ENCODE data around the gene RC3H2.
"Not testable (repeated sequence)": the region's sequence is repeated elsewhere in the genome, so short reads cannot be mapped to it uniquely, and the experiment has no call there.

RC3H2 gene

DNA sequence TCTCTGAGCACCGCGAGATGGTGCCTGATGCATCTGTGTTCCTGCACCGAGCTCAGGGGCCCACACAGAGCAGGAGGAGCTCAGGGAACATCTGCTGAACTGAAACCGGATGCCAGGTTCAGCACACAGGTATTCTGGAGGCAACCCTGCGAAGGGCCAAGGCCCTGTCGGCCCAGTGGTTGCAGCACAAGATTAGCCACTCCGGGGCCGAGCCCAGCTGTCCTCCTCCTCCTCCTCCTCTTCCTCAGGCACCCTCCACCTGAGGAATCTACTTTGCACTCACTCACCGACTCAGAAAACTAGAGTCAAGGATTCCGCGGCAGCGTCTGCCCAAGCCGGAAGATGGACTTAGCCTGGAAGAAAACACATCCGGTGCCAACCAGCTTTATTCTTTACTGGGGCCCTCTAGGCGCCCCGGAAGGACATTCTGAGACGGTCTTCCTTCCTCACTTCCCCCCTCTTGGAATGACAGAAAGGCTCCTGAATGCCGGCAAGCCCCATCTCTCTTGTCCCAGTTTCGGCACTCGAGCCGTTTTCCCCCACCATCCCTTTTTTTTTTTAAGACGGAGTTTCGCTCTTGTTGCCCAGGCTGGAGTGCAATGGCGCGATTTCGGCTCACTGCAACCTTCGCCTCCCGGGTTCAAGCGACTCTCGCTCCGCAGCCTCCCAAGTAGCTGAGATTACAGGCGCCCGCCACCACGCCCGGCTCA lies 8.0 kb upstream of the RC3H2 start, which contains the start of gene ZBTB6:
ZBTB6 (minus strand) TSS at position 360 of the 710 bp plus-strand sequence. CDS start 1,251 bp downstream, outside the sequence.
- FAIRE-seq (peak; percentile 93), DNase-seq (ENCODE audit: insufficient read length) (peak; percentile 67)
- peak; percentile 95 for TF ChIP-seq POLR2AphosphoS5 (IDR thresholded peaks at IDR 0.05; ENCODE audit: low read depth, low read length)
- peak; percentile 96 for TF ChIP-seq POLR2A (IDR thresholded peaks at IDR 0.05; ENCODE audit: low read depth, low read length)
- peak; percentile 67 for TF ChIP-seq TAF1 (IDR thresholded peaks at IDR 0.05; ENCODE audit: borderline replicate concordance, low read depth, low read length)

DNA sequence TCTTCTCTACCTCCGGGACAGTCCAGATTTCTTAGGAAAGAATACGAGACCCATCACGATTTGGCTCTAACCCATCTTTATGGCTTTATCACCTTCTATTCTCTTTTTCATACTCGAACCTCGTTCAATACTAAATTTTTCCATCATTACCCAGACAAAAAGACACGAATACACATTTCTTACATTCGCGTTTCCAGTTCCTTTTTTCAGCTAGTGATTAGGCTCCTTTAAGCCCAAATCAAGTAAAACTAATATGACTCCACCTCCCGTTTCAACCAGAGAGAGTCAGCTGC lies 7.5 kb upstream of the RC3H2 start:
- no peak for DNase-seq (ENCODE audit: insufficient read length)
- no peak for FAIRE-seq
- TF ChIP-seq POLR2A (IDR thresholded peaks at IDR 0.05; ENCODE audit: low read depth, low read length), result no peak
- TF ChIP-seq POLR2AphosphoS5 (IDR thresholded peaks at IDR 0.05; ENCODE audit: low read depth, low read length), result no peak
- TF ChIP-seq TAF1 (IDR thresholded peaks at IDR 0.05; ENCODE audit: borderline replicate concordance, low read depth, low read length), result no peak

DNA sequence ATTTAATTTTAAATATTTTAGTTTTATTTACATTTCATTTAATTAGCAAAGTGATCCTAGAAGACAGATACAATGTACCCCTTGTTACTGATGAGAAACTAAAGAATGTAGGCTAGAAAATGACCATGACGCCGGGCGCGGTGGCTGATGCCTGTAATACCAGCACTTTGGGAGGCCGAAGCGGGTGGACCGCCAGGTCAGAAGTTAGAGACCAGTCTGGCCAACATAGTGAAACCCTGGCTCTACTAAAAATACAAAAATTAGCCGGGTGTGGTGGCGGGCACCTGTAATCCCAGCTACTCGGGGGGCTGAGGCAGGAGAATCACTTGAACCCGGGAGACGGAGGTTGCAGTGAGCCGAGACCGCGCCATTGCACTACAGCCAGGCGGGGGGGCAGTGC lies 963 bp upstream of the RC3H2 start:
- not testable (repeated sequence) for FAIRE-seq; DNase-seq (ENCODE audit: insufficient read length)

DNA sequence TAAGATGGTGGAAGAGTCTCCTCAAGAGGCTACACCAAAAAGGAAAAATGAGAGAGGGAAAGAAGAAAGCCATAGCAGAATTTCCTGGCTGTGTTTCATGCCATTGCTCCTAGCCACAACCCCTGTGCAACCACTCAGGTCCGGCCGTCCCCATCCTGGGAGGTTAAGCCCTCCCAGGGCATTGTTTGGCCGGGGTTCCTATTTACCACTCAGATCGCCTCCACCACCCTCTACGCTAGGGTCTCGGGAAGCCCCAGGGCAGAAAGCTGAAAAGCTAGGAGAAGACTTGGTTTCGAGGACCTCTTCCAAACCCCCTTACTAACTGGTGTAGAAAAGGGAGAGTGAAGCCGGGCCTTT lies 715 bp downstream of the RC3H2 start:
- TF ChIP-seq POLR2A (IDR thresholded peaks at IDR 0.05; ENCODE audit: low read depth, low read length) (no peak), TAF1 (IDR thresholded peaks at IDR 0.05; ENCODE audit: borderline replicate concordance, low read depth, low read length) (0 out of 2 replicates have a peak, but pooled peaks have one; percentile 43), POLR2AphosphoS5 (IDR thresholded peaks at IDR 0.05; ENCODE audit: low read depth, low read length) (no peak)
- DNase-seq (ENCODE audit: insufficient read length), result peak; percentile 14
- peak; percentile 53 for FAIRE-seq

- no peak for TF ChIP-seq POLR2AphosphoS5 (IDR thresholded peaks at IDR 0.05; ENCODE audit: low read depth, low read length)
- TF ChIP-seq POLR2A (IDR thresholded peaks at IDR 0.05; ENCODE audit: low read depth, low read length), result no peak
- TF ChIP-seq TAF1 (IDR thresholded peaks at IDR 0.05; ENCODE audit: borderline replicate concordance, low read depth, low read length), result no peak
- DNase-seq (ENCODE audit: insufficient read length), result no peak
- FAIRE-seq, result peak; percentile 70
These were observed 4.4 kb downstream of the RC3H2 start for GRCh38 chr9:122900791-122901190.

DNA sequence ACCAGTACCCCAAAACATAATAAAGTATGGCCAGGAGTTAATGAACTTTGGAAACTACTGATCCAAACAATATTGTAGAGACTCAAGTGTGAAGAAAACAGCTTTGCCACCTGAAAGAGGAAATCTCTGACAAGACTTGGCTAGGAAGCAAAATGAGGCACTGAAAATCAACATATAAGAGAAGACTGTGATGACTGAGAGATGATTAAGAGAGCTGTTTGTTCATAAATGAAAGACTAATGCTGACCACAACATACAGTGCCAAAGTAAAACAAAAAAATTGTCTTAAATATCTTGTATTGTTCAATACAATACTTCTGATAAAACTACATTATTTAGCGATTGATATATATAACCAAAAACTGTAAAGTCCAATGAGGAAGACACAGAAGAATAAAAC lies 7.2 kb downstream of the RC3H2 start:
- no peak for FAIRE-seq
- no peak for DNase-seq (ENCODE audit: insufficient read length)
- no peak for TF ChIP-seq POLR2A (IDR thresholded peaks at IDR 0.05; ENCODE audit: low read depth, low read length)
- no peak for TF ChIP-seq POLR2AphosphoS5 (IDR thresholded peaks at IDR 0.05; ENCODE audit: low read depth, low read length)
- no peak for TF ChIP-seq TAF1 (IDR thresholded peaks at IDR 0.05; ENCODE audit: borderline replicate concordance, low read depth, low read length)

DNA sequence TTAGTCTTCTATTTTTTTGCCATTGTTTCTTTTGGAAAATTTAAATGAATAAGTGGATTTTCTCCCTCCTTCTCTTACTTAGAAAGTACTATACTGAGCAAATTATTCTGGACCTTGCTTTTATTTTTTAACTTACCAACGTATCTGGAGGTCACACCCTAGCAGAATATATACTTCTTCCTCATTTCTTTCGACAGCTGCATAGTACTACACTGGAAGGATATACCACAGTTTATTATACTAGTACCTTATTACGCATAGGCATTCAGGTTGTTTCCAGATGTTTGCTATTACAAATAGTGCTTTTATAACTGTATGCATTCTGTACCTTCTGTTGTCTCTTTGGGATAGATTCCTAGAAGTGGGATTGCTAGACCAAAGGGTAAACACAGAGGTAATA lies 16.7 kb downstream of the RC3H2 start:
- TF ChIP-seq TAF1 (IDR thresholded peaks at IDR 0.05; ENCODE audit: borderline replicate concordance, low read depth, low read length) (no peak), POLR2AphosphoS5 (IDR thresholded peaks at IDR 0.05; ENCODE audit: low read depth, low read length) (no peak), POLR2A (IDR thresholded peaks at IDR 0.05; ENCODE audit: low read depth, low read length) (no peak)
- FAIRE-seq (no peak), DNase-seq (ENCODE audit: insufficient read length) (no peak)

DNA sequence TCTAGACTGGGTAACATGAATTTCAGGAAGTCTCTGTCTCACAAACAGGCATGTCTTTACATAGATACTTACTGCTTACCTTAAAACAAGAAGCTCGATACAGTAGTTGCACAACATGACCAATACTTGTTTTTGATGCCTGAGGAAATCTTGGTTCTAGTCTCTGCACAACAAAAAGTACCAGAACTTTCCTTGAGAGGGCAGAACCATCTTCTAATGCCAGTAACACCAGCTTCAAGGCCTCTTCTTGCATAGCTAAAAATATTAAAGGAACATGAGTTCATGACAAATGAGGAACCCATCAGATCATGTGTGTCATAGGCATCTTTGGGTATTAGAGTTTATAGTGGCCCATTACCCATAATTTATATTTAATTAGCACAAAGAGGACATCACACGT lies 22.0 kb downstream of the RC3H2 start:
- no peak for FAIRE-seq
- no peak for DNase-seq (ENCODE audit: insufficient read length)
- TF ChIP-seq POLR2A (IDR thresholded peaks at IDR 0.05; ENCODE audit: low read depth, low read length), result no peak
- no peak for TF ChIP-seq POLR2AphosphoS5 (IDR thresholded peaks at IDR 0.05; ENCODE audit: low read depth, low read length)
- no peak for TF ChIP-seq TAF1 (IDR thresholded peaks at IDR 0.05; ENCODE audit: borderline replicate concordance, low read depth, low read length)

DNA sequence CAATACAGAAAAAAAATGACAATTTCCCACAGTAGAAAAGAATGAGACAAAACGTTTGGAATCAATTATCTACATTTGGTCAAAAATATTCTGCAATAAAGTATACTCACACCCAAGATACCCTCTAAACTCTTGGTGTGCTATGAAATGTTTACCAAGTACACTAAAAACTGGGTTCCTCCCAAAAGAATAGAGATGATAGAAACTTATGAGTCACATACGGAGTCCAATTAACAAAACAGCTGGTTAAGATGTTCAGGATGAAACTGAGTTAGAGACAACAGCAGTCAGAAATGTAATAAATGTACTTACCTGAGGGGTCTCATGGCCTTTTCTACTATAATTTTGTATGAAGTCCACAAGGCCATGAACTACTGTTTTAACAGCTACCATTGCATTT lies 25.7 kb downstream of the RC3H2 start:
- TF ChIP-seq POLR2AphosphoS5 (IDR thresholded peaks at IDR 0.05; ENCODE audit: low read depth, low read length) (no peak), TAF1 (IDR thresholded peaks at IDR 0.05; ENCODE audit: borderline replicate concordance, low read depth, low read length) (no peak)
- no peak for FAIRE-seq
- no peak for DNase-seq (ENCODE audit: insufficient read length)

GRCh38 chr9:122875523-122875922 lies 29.6 kb downstream of the RC3H2 start:
- FAIRE-seq, result peak; percentile 21
- DNase-seq (ENCODE audit: insufficient read length), result no peak
- no peak for TF ChIP-seq POLR2A (IDR thresholded peaks at IDR 0.05; ENCODE audit: low read depth, low read length)
- TF ChIP-seq TAF1 (IDR thresholded peaks at IDR 0.05; ENCODE audit: borderline replicate concordance, low read depth, low read length), result no peak
- no peak for TF ChIP-seq POLR2AphosphoS5 (IDR thresholded peaks at IDR 0.05; ENCODE audit: low read depth, low read length)

DNA sequence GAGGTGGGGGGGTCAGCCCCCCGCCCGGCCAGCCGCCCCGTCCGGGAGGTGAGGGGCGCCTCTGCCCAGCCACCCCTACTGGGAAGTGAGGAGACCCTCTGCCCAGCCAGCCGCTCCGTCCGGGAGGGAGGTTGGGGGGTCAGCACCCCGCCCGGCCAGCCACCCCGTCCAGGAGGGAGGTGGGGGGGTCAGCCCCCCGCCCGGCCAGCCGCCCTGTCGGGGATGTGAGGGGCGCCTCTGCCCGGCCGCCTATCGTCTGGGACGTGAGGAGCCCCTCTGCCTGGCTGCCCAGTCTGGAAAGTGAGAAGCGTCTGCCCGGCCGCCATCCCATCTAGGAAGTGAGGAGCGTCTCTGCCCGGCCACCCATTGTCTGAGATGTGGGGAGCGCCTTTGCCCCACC lies 37.9 kb downstream of the RC3H2 start:
- DNase-seq (ENCODE audit: insufficient read length); FAIRE-seq: not testable (repeated sequence)

GRCh38 chr9:122866079-122866478 lies 39.1 kb downstream of the RC3H2 start:
- TF ChIP-seq POLR2A (IDR thresholded peaks at IDR 0.05; ENCODE audit: low read depth, low read length), result no peak
- no peak for TF ChIP-seq POLR2AphosphoS5 (IDR thresholded peaks at IDR 0.05; ENCODE audit: low read depth, low read length)
- TF ChIP-seq TAF1 (IDR thresholded peaks at IDR 0.05; ENCODE audit: borderline replicate concordance, low read depth, low read length), result no peak
- FAIRE-seq, result no peak
- no peak for DNase-seq (ENCODE audit: insufficient read length)

DNA sequence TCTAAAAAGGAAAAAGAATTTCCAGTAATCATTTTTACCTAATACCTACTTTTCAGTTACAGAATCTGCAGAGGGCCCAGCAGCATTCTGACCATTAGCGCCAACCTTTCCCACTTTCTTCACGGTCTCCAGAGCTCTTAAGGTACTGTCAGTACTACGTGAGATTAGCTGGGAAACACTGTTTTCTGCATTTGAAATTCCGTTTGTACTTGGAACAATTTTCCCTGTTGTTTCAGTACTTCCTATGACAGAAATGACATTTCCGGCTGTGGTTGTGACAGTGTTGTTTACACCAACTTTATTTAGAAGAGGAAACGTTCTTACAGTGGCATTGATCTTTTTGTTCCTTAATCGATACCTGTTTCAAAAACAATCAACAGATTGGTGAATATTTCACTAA lies 39.9 kb downstream of the RC3H2 start:
- no peak for DNase-seq (ENCODE audit: insufficient read length)
- TF ChIP-seq POLR2AphosphoS5 (IDR thresholded peaks at IDR 0.05; ENCODE audit: low read depth, low read length), result no peak
- TF ChIP-seq POLR2A (IDR thresholded peaks at IDR 0.05; ENCODE audit: low read depth, low read length), result no peak
- TF ChIP-seq TAF1 (IDR thresholded peaks at IDR 0.05; ENCODE audit: borderline replicate concordance, low read depth, low read length), result no peak
- FAIRE-seq, result peak; percentile 48
